H1 (cell line): Measurements from ENCODE around the gene PLCB2. TPM values are rescaled to one million over a fixed set of nuclear protein-coding genes. Genes with fewer than 3 reads are reported as not detected.

Source experiments
- ATF3 ChIP-seq: IDR thresholded peaks from 2 replicates; pipeline ENCODE4 v1.6.1; 2011; ENCODE audit warnings: low read depth, mild to moderate bottlenecking, low read length; ENCODE audit not compliant: insufficient read depth
- CHD7 ChIP-seq: fragments of 300-600 bp; sonication (generic); IDR thresholded peaks from 2 replicates; pipeline ENCODE4 v1.7.1; 2012; ENCODE audit warnings: low read length, moderate library complexity, mild to moderate bottlenecking, inconsistent platforms; ENCODE audit not compliant: insufficient replicate concordance
- HDAC6 ChIP-seq: IDR thresholded peaks from one replicate; pipeline ENCODE4 v1.7.1; 2012; ENCODE audit warnings: low read depth, mild to moderate bottlenecking, inconsistent platforms, low read length, moderate library complexity
- TBP ChIP-seq: IDR thresholded peaks from 2 replicates; pipeline ENCODE4 v1.6.1; 2011; ENCODE audit warnings: low read depth, low read length, improper control_type of control experiment
- polyA plus RNA-seq, 7 experiments: library from polyadenylated mRNA; depleted of rRNA in 3 of 7; stranded (reverse) in 5 of 7; unstranded in 2 of 7; fragments of >200 nt in 5 of 7; fragments of 200-250 nt in 2 of 7; gene quantifications; 1 replicate in 5 of 7; 2 replicates in 1 of 7; 4 replicates in 1 of 7; pipeline versions ENCODE4 v1.2.1 to v1.2.3, GENCODE V29; 2011 to 2013; ENCODE audit warnings: missing spikeins in 2 of 7, mixed read lengths in 2 of 7
- total RNA-seq: library from RNA; stranded (reverse); fragmentation: NEBNext Ultra II Directional; extraction: Animal tissue kit (Norgen Biotek cat#: 25700); gene quantifications from 2 replicates; pipeline ENCODE4 v1.2.1, GENCODE V29; 2021

PLCB2 gene
- total and polyA plus RNA-seq, 2 of the 8 experiments (the other 6 are each of a cell fraction or from before 2014, with no cell fraction given), result 7.2 to 8.4 TPM

GRCh38 chr15:40251486-40252140 lies 56.1 kb downstream of the PLCB2 start (continued):
- no peak for TF ChIP-seq CHD7
- no peak for TF ChIP-seq TBP
- no peak for TF ChIP-seq HDAC6
- TF ChIP-seq ATF3, result no peak
